H1 (cell line): Measurements from ENCODE around the gene RXRA. TPM values are rescaled to one million over a fixed set of nuclear protein-coding genes. Genes with fewer than 3 reads are reported as not detected.

Experiments
- GABPA ChIP-seq: IDR thresholded peaks from 2 replicates; pipeline ENCODE4 v1.6.1; 2011; ENCODE audit warnings: mild to moderate bottlenecking, low read length, moderate library complexity, borderline replicate concordance; ENCODE audit not compliant: insufficient read depth
- NRF1 ChIP-seq: IDR thresholded peaks from 2 replicates; pipeline ENCODE4 v1.6.1; 2011; ENCODE audit warnings: mild to moderate bottlenecking, low read depth, low read length, improper control_type of control experiment
- TAF1 ChIP-seq: IDR thresholded peaks from 2 replicates; pipeline ENCODE4 v1.6.1; 2011; ENCODE audit warnings: mild to moderate bottlenecking, low read depth, low read length
- polyA plus RNA-seq, 7 experiments: library from polyadenylated mRNA; depleted of rRNA in 3 of 7; stranded (reverse) in 5 of 7; unstranded in 2 of 7; fragments of >200 nt in 5 of 7; fragments of 200-250 nt in 2 of 7; gene quantifications; 1 replicate in 5 of 7; 2 replicates in 1 of 7; 4 replicates in 1 of 7; pipeline versions ENCODE4 v1.2.1 to v1.2.3, GENCODE V29; 2011 to 2013; ENCODE audit warnings: missing spikeins in 2 of 7, mixed read lengths in 2 of 7
- total RNA-seq: library from RNA; stranded (reverse); fragmentation: NEBNext Ultra II Directional; extraction: Animal tissue kit (Norgen Biotek cat#: 25700); gene quantifications from 2 replicates; pipeline ENCODE4 v1.2.1, GENCODE V29; 2021
- TF ChIP-seq, protein P1 (sequence below): fragments of 300-600 bp; sonication (generic); IDR thresholded peaks from 2 replicates; pipeline ENCODE4 v1.7.1; 2012; ENCODE audit warnings: low read length, moderate library complexity, mild to moderate bottlenecking, inconsistent platforms; ENCODE audit not compliant: insufficient replicate concordance
- TF ChIP-seq, protein P2 (sequence below): IDR thresholded peaks from 2 replicates; pipeline ENCODE4 v1.6.1; 2012; ENCODE audit warnings: inconsistent platforms

Gene RXRA
- total and polyA plus RNA-seq, 2 of the 8 experiments (the other 6 are each of a cell fraction or from before 2014, with no cell fraction given) = 9.8 to 29.4 TPM

DNA sequence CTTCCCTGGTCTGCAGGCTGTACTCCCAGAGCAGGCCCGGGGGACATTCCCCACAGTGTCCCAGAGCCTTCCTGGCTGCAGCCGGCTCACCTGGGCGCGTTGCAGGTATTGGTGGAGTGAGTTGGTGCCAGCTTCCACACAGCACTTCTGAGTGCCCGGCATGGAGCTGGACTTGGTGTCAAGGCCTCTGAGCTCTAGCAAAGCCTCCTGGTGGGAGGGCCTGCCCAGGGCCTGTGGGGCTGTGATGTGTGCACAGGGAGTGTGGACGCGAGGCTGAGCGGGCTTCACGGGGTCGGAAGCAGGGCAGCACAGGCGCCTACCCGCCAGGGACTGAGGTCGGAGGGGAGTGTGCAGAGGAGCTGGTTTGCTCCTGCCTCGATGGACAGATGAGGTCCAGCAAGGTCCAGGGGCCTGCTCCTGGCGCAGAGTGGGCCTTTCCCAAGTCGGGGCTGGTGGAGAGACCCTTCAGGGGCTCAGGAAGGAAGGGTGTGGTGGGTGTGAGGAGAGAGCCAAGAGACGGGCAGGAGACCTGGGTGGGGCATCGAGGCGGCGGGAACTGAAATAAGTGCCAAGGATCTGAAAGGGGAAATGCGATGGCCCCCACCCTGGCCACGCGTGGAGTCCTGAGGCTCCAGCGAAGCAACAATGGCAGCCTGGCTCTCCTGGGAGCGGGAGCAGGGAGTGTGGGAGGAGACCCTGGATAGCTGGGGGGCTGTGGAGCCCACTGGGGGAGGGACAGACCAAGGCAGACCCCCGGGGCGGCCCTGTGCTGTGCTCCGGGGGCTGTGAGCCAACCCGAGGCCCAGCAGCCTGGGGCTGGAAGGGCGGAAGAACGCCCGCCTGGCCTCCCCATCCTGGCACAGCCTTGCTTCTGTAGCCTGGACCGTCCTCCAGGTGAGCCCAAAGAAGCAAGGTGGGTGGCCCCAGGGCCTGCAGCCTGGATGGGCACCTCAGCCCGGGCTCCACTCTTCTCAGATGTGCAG, 78.4 kb downstream of the RXRA start (continued):
- TF ChIP-seq, protein P1, sequence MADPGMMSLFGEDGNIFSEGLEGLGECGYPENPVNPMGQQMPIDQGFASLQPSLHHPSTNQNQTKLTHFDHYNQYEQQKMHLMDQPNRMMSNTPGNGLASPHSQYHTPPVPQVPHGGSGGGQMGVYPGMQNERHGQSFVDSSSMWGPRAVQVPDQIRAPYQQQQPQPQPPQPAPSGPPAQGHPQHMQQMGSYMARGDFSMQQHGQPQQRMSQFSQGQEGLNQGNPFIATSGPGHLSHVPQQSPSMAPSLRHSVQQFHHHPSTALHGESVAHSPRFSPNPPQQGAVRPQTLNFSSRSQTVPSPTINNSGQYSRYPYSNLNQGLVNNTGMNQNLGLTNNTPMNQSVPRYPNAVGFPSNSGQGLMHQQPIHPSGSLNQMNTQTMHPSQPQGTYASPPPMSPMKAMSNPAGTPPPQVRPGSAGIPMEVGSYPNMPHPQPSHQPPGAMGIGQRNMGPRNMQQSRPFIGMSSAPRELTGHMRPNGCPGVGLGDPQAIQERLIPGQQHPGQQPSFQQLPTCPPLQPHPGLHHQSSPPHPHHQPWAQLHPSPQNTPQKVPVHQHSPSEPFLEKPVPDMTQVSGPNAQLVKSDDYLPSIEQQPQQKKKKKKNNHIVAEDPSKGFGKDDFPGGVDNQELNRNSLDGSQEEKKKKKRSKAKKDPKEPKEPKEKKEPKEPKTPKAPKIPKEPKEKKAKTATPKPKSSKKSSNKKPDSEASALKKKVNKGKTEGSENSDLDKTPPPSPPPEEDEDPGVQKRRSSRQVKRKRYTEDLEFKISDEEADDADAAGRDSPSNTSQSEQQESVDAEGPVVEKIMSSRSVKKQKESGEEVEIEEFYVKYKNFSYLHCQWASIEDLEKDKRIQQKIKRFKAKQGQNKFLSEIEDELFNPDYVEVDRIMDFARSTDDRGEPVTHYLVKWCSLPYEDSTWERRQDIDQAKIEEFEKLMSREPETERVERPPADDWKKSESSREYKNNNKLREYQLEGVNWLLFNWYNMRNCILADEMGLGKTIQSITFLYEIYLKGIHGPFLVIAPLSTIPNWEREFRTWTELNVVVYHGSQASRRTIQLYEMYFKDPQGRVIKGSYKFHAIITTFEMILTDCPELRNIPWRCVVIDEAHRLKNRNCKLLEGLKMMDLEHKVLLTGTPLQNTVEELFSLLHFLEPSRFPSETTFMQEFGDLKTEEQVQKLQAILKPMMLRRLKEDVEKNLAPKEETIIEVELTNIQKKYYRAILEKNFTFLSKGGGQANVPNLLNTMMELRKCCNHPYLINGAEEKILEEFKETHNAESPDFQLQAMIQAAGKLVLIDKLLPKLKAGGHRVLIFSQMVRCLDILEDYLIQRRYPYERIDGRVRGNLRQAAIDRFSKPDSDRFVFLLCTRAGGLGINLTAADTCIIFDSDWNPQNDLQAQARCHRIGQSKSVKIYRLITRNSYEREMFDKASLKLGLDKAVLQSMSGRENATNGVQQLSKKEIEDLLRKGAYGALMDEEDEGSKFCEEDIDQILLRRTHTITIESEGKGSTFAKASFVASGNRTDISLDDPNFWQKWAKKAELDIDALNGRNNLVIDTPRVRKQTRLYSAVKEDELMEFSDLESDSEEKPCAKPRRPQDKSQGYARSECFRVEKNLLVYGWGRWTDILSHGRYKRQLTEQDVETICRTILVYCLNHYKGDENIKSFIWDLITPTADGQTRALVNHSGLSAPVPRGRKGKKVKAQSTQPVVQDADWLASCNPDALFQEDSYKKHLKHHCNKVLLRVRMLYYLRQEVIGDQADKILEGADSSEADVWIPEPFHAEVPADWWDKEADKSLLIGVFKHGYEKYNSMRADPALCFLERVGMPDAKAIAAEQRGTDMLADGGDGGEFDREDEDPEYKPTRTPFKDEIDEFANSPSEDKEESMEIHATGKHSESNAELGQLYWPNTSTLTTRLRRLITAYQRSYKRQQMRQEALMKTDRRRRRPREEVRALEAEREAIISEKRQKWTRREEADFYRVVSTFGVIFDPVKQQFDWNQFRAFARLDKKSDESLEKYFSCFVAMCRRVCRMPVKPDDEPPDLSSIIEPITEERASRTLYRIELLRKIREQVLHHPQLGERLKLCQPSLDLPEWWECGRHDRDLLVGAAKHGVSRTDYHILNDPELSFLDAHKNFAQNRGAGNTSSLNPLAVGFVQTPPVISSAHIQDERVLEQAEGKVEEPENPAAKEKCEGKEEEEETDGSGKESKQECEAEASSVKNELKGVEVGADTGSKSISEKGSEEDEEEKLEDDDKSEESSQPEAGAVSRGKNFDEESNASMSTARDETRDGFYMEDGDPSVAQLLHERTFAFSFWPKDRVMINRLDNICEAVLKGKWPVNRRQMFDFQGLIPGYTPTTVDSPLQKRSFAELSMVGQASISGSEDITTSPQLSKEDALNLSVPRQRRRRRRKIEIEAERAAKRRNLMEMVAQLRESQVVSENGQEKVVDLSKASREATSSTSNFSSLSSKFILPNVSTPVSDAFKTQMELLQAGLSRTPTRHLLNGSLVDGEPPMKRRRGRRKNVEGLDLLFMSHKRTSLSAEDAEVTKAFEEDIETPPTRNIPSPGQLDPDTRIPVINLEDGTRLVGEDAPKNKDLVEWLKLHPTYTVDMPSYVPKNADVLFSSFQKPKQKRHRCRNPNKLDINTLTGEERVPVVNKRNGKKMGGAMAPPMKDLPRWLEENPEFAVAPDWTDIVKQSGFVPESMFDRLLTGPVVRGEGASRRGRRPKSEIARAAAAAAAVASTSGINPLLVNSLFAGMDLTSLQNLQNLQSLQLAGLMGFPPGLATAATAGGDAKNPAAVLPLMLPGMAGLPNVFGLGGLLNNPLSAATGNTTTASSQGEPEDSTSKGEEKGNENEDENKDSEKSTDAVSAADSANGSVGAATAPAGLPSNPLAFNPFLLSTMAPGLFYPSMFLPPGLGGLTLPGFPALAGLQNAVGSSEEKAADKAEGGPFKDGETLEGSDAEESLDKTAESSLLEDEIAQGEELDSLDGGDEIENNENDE = no peak
- TF ChIP-seq GABPA (no peak), TAF1 (no peak), NRF1 (no peak)
- TF ChIP-seq, protein P2, sequence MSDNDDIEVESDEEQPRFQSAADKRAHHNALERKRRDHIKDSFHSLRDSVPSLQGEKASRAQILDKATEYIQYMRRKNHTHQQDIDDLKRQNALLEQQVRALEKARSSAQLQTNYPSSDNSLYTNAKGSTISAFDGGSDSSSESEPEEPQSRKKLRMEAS = no peak
- TF ChIP-seq, all 59 proteins: peak for 0
